Heart right ventricle (tissue), 16 donors: ENCODE measurements around the gene TSFM. TPM values are rescaled to one million over a fixed set of nuclear protein-coding genes. Genes with fewer than 3 reads are reported as not detected.

Experiments used
- ATAC-seq, 8 donors: fragments of 200-7000 bp; cut with Tn5 transposase; one replicate each; pipeline ENCODE4 v1.9.1; 2020; ENCODE audit warnings: mild to moderate bottlenecking in 8 of 8, moderate library complexity in 8 of 8, moderate number of reproducible peaks in 1 of 8
- DNase-seq, 2 donors: peaks; one replicate each; pipeline ENCODE4 v3.0.0-alpha.2; 2020
- H3K27ac ChIP-seq, 10 donors: fragments of 200-600 bp; sonication (generic) in 2 of 10; one replicate each; pipeline versions ENCODE4 v1.5.0 to v1.8.0; 2020 to 2022; ENCODE audit warnings: mild to moderate bottlenecking in 3 of 10
- H3K27me3 ChIP-seq, 7 donors: fragments of 200-600 bp; one replicate each; pipeline ENCODE4 v1.8.0; 2021 to 2022; ENCODE audit warnings: mild to moderate bottlenecking in 2 of 7
- H3K36me3 ChIP-seq, 9 donors: fragments of 200-600 bp; sonication (generic) in 1 of 9; one replicate each; pipeline versions ENCODE4 v1.5.0 to v1.8.0; 2020 to 2022; ENCODE audit warnings: mild to moderate bottlenecking in 2 of 9
- H3K4me1 ChIP-seq, 9 donors: fragments of 200-600 bp; sonication (generic) in 1 of 9; one replicate each; pipeline versions ENCODE4 v1.5.0 to v1.8.0; 2020 to 2022; ENCODE audit warnings: mild to moderate bottlenecking in 4 of 9
- H3K4me3 ChIP-seq, 10 donors: fragments of 200-600 bp; sonication (generic) in 2 of 10; one replicate each; pipeline versions ENCODE4 v1.5.0 to v1.8.0; 2020 to 2022; ENCODE audit warnings: mild to moderate bottlenecking in 7 of 10, moderate library complexity in 2 of 10
- H3K9me3 ChIP-seq, 11 donors: fragments of 200-600 bp in 10 of 11; sonication (generic) in 2 of 11; one replicate each; pipeline versions ENCODE4 v1.5.0 to v1.8.0; 2013 to 2022; ENCODE audit warnings: mild to moderate bottlenecking in 2 of 11, control low read depth in 1 of 11, moderate library complexity in 1 of 11
- WGBS, 2 donors: extraction: QIAGEN DNeasy Blood & Tissue Kit; methylation state at CpG; one replicate each; pipeline ENCODE4 v1.1.7; 2013; ENCODE audit warnings: inconsistent platforms in 1 of 2; 5-methylcytosine and 5-hydroxymethylcytosine counted together
- intact Hi-C, 10 donors: fragments of 100-400 bp; cut with DNase I; formaldehyde crosslinking; loops; one replicate each; pipeline versions ENCODE4 v1.11.1 to v1.14.2; 2022
- polyA plus RNA-seq, 2 donors: library from polyadenylated mRNA; stranded (reverse); fragments of 200-250 nt; gene quantifications; one replicate each; pipeline ENCODE4 v1.2.3, GENCODE V29; 2013
- total RNA-seq, 10 donors: library from RNA; stranded (reverse); fragmentation: NEBNext Ultra II Directional in 3 of 10; extraction: Animal tissue kit (Norgen Biotek cat#: 25700) in 3 of 10; gene quantifications; one replicate each; pipeline versions ENCODE4 v1.2.1 to v1.2.4, GENCODE V29; 2021 to 2023
- TF ChIP-seq, protein P1 (sequence below), 9 donors: fragments of 200-600 bp; sonication (generic) in 2 of 9; IDR thresholded peaks; one replicate each; pipeline versions ENCODE4 v1.5.0 to v1.8.0; 2021 to 2022; ENCODE audit warnings: antibody characterized with exemption in 9 of 9, mild to moderate bottlenecking in 5 of 9, moderate library complexity in 1 of 9
- donor health status: Arrhythmogenic right ventricular cardiomyopathy.
- donor health status: ischemic (EF 13 %, LVEDD 7.1; RV severe dilation, severe dysfunction).
- donor health status: healthy with polysubstance abuse.
- donor health status: DM: no; HTN: yes; CAD: no.
- donor health status: DM: no; HTN: no; CAD: no.
- donor health status: ischemic (EF 25% LVEDD 6.9; RV normal size, moderate dysfunction).
- donor health status: ischemic (EF 25% LVEDD 5.7; RV mildly dilated, moderate dysfunction).
- donor health status: healthy.
- donor health status: DM: yes; HTN: yes; CAD: no.
- donor health status: Ischemic cardiomyopathy.
- donor health status: ischemic (EF 35%, LVEDD 5.7; RV mildly dilated, moderate dysfunction).
- donor health status: nonischemic (EF 11% LVEDD 7.7; RV severe dilation, severe dysfunction).
- donor health status: DM: yes; HTN: yes; CAD: no.
- donor health status: PGD.
- donor health status: ischemic (EF 29% LVEDD 5.4; RV normal size, mild dysfunction).
- donor health status: nonischemic (EF 23%, LVEDD 6.1; RV moderate dilation, normal function).

TSFM gene
- total and polyA plus RNA-seq, 12 donors: 22.9 to 70.6 (median 52.6) TPM

DNA sequence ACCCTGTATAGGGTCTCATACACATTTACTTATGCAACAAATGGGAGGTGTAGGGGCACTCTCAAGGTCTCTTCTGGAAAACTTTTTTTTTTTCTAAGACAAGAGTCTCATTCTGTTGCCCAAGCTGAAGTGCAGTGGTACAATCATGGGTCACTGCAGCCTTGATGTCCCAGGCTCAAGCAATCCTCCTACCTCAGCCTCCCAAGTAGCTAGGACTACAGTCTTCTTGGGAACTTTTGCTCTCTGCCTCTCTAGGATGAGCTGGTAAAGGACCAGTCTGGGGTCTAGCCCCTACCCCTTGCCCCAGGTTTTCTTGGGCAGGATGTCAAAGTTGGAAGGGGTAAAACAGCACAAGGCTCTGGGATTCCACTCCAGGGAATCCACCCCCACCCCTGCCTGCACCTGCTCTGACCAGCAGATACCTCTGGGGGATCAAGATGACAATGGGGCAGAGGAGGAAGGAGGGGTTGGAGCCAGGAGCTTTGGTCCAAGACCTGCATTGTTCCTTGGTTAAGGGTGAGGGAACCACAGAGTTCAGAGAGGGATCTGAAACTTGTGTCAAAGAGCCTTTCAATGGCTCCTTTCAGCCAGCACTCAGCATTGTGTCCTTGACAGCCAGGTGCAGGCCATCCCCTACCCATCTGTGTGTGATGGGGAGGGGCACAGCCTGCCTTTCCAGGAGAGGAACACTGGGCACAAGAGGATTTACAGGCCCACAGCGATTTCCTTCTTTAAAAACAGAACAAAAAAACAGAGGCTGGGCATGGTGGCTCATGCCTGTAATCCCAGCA, 51.7 kb downstream of the TSFM start:
- 38 to 40% methylated on average over 1 of the region's 1 CpG for WGBS, 2 donors
- H3K4me3 ChIP-seq: peak overlapping the region in 1 of 10 donors; percentile 11
- ATAC-seq: no peak

DNA sequence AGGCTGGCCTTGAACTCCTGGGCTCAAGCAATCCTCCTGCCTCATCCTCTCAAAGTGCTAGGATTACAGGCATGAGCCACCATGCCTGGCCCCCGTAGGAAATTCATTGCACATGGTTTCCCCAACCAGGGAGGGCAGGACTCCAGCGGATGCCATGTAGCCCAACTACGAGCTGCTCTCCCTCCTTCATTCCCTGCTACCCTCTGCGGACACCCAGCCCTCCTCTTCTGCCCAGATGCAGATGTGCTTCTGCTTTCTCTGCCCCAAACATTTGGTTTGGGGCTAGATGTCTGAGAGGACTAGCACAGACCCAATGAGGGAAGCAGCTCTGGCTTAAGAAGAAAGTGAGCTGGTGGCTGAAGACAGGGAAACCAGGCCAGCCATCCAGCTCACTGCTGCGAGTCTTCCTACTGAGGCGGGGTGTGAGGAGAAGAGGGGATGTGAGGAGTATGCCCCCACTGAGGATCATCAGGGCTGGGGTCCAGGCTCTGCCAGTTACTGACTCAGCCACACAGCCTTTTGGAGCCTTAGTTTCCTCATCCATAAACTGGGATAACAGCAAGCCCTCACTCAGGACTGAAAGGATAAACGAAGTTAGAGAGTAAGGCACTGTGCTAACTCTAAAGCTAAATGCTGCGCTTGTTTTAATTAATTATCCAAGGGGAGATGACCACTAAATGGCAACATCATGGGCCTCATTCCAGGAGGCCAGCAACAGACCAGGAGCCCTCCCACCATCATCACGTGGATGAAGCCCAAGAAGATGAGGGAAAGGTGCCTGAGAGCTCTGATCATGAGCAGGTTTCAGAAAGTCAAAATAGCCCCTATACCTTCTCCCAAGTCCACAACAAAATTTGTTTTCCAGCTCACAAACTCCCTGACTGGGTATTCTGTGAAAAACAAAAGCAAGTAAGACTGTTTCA, 53.0 kb downstream of the TSFM start:
- Histone ChIP-seq H3K9me3 (no peaks in the 10 kb centered on the region), H3K27me3 (no peaks in the 10 kb centered on the region), H3K4me3 (peak overlapping the region in 6 of 10 donors; percentile 20 to 41 (median 35)), H3K27ac (peak overlapping the region in 9 of 10 donors; percentile 4 to 100 (median 78)), H3K36me3 (peaks cover 0 to 14% (median 0%) of the 10 kb centered on the region in 9 donors), H3K4me1 (peaks cover 78 to 100% (median 100%) of the 10 kb centered on the region in 9 donors)
- TF ChIP-seq, protein P1, sequence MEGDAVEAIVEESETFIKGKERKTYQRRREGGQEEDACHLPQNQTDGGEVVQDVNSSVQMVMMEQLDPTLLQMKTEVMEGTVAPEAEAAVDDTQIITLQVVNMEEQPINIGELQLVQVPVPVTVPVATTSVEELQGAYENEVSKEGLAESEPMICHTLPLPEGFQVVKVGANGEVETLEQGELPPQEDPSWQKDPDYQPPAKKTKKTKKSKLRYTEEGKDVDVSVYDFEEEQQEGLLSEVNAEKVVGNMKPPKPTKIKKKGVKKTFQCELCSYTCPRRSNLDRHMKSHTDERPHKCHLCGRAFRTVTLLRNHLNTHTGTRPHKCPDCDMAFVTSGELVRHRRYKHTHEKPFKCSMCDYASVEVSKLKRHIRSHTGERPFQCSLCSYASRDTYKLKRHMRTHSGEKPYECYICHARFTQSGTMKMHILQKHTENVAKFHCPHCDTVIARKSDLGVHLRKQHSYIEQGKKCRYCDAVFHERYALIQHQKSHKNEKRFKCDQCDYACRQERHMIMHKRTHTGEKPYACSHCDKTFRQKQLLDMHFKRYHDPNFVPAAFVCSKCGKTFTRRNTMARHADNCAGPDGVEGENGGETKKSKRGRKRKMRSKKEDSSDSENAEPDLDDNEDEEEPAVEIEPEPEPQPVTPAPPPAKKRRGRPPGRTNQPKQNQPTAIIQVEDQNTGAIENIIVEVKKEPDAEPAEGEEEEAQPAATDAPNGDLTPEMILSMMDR (IDR thresholded peaks at IDR 0.05): no peak
- ATAC-seq: no peak
- WGBS, 2 donors: 32 to 44% methylated on average over 9 of the region's 9 CpGs
- DNase-seq: no peak
- intact Hi-C loops: loop anchor here in 2 of 10 donors (2.0 kb wide), 2 partner anchors 59 to 61 kb away; no protein-coding TSS in a partner anchor

More for the DNA sequence above, 51.7 kb downstream of the TSFM start:
- Histone ChIP-seq H3K4me1 (peaks cover 66 to 100% (median 100%) of the 10 kb centered on the region in 9 donors), H3K27me3 (no peaks in the 10 kb centered on the region), H3K27ac (peak overlapping the region in 8 of 10 donors; percentile 49 to 100 (median 88)), H3K36me3 (peaks cover 0 to 20% (median 0%) of the 10 kb centered on the region in 9 donors), H3K9me3 (no peaks in the 10 kb centered on the region)
- intact Hi-C loops: loop anchor here in 3 of 10 donors (5.0 kb wide), 2 partner anchors 63 to 68 kb away; no protein-coding TSS in a partner anchor
- TF ChIP-seq, protein P1 (IDR thresholded peaks at IDR 0.05): no peak
- DNase-seq: no peak

DNA sequence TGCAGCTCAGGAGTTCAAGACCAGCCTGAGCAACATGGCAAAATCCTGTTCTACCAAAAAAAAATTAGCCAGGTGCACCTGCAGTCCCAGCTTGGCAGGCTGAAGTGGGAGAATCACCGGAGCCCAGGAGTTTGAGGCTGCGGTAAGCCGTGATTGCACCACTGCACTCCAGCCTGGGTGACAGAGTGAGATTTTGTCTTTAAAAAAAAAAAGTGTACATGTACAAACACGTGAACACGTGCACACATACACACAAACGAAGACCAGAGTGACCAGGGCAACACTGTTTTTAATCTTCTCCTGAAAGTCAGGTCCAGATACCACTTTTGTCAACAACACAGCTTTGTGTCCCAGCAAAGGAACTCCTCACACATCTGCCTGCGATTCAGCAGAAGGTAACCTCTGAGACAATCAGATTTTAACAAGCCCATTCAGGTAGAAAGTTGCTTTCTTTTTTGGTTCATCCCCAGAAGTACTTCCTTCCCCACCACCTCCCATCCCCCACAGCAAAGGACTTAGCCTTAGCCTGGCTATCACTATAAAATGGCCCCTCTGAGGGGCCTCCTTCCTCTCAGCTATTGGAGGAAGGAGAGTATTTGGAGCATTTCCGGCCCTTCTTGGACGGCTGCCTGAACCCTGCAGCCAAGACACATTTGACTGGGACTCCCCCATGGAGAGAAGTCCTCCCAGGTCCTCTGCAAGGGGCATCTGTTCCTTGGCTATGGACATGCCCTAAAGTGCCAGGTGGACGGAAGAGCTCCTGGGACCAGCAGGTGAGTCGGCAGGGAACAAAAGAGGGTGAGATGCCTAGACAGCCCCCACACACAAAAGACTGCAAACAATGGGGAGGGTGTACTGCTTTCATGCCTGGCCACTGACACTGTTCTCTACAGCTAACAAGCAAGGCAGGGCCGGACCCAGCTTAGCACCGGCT, 54.1 kb downstream of the TSFM start:
- Histone ChIP-seq H3K27ac (peak overlapping the region in 9 of 10 donors; percentile 49 to 100 (median 78)), H3K4me3 (peak overlapping the region in 8 of 10 donors; percentile 13 to 41 (median 32)), H3K36me3 (peaks cover 0 to 10% (median 0%) of the 10 kb centered on the region in 9 donors), H3K27me3 (no peaks in the 10 kb centered on the region), H3K9me3 (no peaks in the 10 kb centered on the region), H3K4me1 (peaks cover 86 to 100% (median 100%) of the 10 kb centered on the region in 9 donors)
- intact Hi-C loops: loop anchor here in 2 of 10 donors (2.0 kb wide), 2 partner anchors 58 to 60 kb away; no protein-coding TSS in a partner anchor
- 8 to 10% methylated on average over 13 of the region's 13 CpGs for WGBS, 2 donors
- ATAC-seq (peak; percentile 48 to 82 (median 74)), DNase-seq (peak; percentile 82 to 93)
- TF ChIP-seq, protein P1 (IDR thresholded peaks at IDR 0.05): no peak
